ENCODE measurements around the gene ZSWIM6. TPM values are rescaled to one million over a fixed set of nuclear protein-coding genes. Genes with fewer than 3 reads are reported as not detected.

Gene ZSWIM6
- total RNA-seq, 1 donor from 2014 or later, result 40.1 TPM

DNA sequence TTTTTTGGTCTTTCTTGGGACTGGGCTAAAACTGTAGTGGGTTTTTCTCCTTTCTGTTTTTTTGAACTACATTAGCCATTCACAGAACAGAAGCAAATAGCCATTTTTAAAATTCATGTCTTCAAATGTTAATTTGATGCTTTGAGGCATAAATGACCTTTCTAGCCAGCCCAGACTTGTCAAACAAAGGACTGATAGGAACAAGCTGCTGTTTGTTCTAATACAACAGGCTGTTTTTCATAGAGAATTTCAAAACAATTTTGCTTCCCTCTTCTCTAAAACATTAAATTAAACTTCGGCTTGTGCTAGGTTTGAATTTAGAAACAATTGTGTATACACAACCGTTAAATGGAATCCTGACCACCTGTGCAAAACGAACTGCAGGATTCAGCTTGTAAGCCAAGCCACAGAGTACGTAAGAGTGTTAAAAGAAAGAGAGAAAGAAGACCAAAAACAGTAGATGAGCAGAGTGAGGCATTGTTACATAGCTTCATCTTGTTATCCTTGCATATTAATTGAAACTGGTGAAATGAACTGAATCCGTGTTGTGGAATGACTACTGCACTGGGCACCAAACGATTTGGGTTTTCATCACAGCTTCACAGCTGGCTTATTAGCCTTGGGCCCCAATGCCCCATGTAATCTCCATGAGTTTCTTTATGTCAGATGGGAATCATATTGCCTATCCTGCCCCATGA lies 100.0 kb downstream of the ZSWIM6 start:
- H3K4me2 ChIP-seq (ENCODE audit: low read length), result no peak overlapping the region
- peaks cover 91% of the 10 kb centered on the region for H3K79me2 ChIP-seq (ENCODE audit: insufficient read depth, low read length)
- Mint-ChIP-seq H3K27ac (ENCODE audit: unreplicated experiment) (no peak overlapping the region), H3K36me3 (ENCODE audit: low read depth, unreplicated experiment) (peaks cover 5% of the 10 kb centered on the region), H3K4me3 (ENCODE audit: unreplicated experiment) (no peak overlapping the region), H3K9me3 (ENCODE audit: unreplicated experiment) (no peaks in the 10 kb centered on the region), H3K27me3 (ENCODE audit: low read depth, unreplicated experiment) (no peaks in the 10 kb centered on the region), H3K4me1 (ENCODE audit: low read depth, unreplicated experiment) (peaks cover 16% of the 10 kb centered on the region)
- no peak overlapping the region for H2AFZ ChIP-seq (ENCODE audit: low read depth, low read length)
- H4K20me1 ChIP-seq (ENCODE audit: insufficient read depth, low read length), result peaks cover 83% of the 10 kb centered on the region
- H3K36me3 ChIP-seq (ENCODE audit: insufficient read depth, low read length), result no peaks in the 10 kb centered on the region
- DNase-seq (ENCODE audit: low read depth) (peak; percentile 45), FAIRE-seq (no peak)
- H3K4me1 ChIP-seq (ENCODE audit: insufficient read depth, low read length), result no peaks in the 10 kb centered on the region
- H3K27me3 ChIP-seq (ENCODE audit: insufficient read depth, low read length), result no peaks in the 10 kb centered on the region
- no peak overlapping the region for H3K4me3 ChIP-seq (ENCODE audit: insufficient read depth, low read depth, low read length)
- TF ChIP-seq, protein P1, sequence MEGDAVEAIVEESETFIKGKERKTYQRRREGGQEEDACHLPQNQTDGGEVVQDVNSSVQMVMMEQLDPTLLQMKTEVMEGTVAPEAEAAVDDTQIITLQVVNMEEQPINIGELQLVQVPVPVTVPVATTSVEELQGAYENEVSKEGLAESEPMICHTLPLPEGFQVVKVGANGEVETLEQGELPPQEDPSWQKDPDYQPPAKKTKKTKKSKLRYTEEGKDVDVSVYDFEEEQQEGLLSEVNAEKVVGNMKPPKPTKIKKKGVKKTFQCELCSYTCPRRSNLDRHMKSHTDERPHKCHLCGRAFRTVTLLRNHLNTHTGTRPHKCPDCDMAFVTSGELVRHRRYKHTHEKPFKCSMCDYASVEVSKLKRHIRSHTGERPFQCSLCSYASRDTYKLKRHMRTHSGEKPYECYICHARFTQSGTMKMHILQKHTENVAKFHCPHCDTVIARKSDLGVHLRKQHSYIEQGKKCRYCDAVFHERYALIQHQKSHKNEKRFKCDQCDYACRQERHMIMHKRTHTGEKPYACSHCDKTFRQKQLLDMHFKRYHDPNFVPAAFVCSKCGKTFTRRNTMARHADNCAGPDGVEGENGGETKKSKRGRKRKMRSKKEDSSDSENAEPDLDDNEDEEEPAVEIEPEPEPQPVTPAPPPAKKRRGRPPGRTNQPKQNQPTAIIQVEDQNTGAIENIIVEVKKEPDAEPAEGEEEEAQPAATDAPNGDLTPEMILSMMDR (IDR thresholded peaks at IDR 0.05; ENCODE audit: insufficient read depth, low read depth, low read length), result no peak
- no peak for TF ChIP-seq EZH2 (IDR thresholded peaks at IDR 0.05; ENCODE audit: insufficient read depth, low read length)
- no peak overlapping the region for H3K9ac ChIP-seq (ENCODE audit: low read length)
- no peak overlapping the region for H3K27ac ChIP-seq (ENCODE audit: low read depth, low read length)
- no peaks in the 10 kb centered on the region for H3K9me3 ChIP-seq (ENCODE audit: insufficient read depth, low read depth, low read length)

DNA sequence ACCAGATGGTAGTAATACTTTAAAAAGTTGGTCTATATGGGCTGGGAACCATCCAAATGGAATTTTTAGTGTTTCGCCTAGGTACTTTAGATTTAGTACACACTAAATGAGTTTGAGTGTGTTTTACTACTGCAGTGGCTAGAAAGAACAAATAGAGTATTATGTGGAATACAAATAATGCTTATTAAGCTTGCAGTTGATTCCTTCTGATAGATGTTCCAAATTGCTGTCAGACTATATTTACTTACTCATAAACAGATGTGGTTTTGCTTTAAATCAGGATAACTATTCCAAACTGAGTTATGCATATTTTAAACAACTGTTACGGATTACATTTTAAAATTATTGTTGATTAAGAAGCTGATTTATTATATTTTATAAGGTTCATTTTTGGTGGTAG lies 103.3 kb downstream of the ZSWIM6 start:
- Histone ChIP-seq H3K4me2 (ENCODE audit: low read length) (no peak overlapping the region), H3K36me3 (ENCODE audit: insufficient read depth, low read length) (no peaks in the 10 kb centered on the region), H3K79me2 (ENCODE audit: insufficient read depth, low read length) (peaks cover 91% of the 10 kb centered on the region), H3K27me3 (ENCODE audit: insufficient read depth, low read length) (no peaks in the 10 kb centered on the region), H3K9me3 (ENCODE audit: insufficient read depth, low read depth, low read length) (no peaks in the 10 kb centered on the region), H3K4me1 (ENCODE audit: insufficient read depth, low read length) (no peaks in the 10 kb centered on the region), H3K27ac (ENCODE audit: low read depth, low read length) (no peak overlapping the region), H2AFZ (ENCODE audit: low read depth, low read length) (no peak overlapping the region), H3K4me3 (ENCODE audit: insufficient read depth, low read depth, low read length) (no peak overlapping the region), H3K9ac (ENCODE audit: low read length) (no peak overlapping the region), H4K20me1 (ENCODE audit: insufficient read depth, low read length) (peaks cover 84% of the 10 kb centered on the region)
- DNase-seq (ENCODE audit: low read depth) (no peak), FAIRE-seq (no peak)
- Mint-ChIP-seq H3K27ac (ENCODE audit: unreplicated experiment) (no peak overlapping the region), H3K9me3 (ENCODE audit: unreplicated experiment) (no peaks in the 10 kb centered on the region), H3K36me3 (ENCODE audit: low read depth, unreplicated experiment) (peaks cover 2% of the 10 kb centered on the region), H3K27me3 (ENCODE audit: low read depth, unreplicated experiment) (no peaks in the 10 kb centered on the region), H3K4me3 (ENCODE audit: unreplicated experiment) (no peak overlapping the region), H3K4me1 (ENCODE audit: low read depth, unreplicated experiment) (peaks cover 27% of the 10 kb centered on the region)
- TF ChIP-seq, protein P1 (IDR thresholded peaks at IDR 0.05; ENCODE audit: insufficient read depth, low read depth, low read length), result no peak
- no peak for TF ChIP-seq EZH2 (IDR thresholded peaks at IDR 0.05; ENCODE audit: insufficient read depth, low read length)

DNA sequence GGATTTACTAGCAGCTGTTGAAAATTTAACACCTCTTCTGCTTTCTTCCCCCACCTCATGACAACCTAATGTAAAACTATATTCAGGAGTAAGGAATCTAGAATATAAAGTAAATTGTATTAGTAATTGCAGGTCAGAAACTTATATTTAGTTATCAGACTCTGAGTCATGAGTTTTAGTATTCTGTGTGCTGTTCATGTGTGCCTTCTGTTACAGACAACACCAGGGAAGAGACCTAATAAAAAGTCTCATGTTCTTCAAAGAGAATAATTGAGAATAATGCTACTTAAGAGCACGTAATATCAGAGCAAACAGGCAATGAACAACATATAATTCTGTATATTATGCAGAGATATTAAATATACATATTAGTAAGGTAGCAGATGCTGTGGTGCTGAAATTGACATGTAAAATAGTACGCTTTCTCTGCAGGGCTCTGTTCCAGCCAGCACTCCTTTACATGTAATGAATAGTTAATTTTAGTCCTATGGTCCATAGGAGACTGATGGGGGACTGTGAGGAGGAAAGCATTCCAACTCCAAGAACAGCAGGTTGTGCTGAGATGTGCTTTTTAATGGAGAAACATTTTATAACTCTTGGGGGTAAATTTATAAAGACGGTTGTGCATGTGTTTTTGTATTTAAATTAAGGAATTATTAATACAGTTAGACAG lies 106.4 kb downstream of the ZSWIM6 start:
- no peak overlapping the region for H2AFZ ChIP-seq (ENCODE audit: low read depth, low read length)
- H3K27ac ChIP-seq (ENCODE audit: low read depth, low read length), result no peak overlapping the region
- no peaks in the 10 kb centered on the region for H3K27me3 ChIP-seq (ENCODE audit: insufficient read depth, low read length)
- no peak overlapping the region for H3K4me2 ChIP-seq (ENCODE audit: low read length)
- no peak overlapping the region for H3K9ac ChIP-seq (ENCODE audit: low read length)
- Mint-ChIP-seq H3K9me3 (ENCODE audit: unreplicated experiment) (peaks cover 3% of the 10 kb centered on the region), H3K4me1 (ENCODE audit: low read depth, unreplicated experiment) (peaks cover 26% of the 10 kb centered on the region), H3K27me3 (ENCODE audit: low read depth, unreplicated experiment) (no peaks in the 10 kb centered on the region), H3K36me3 (ENCODE audit: low read depth, unreplicated experiment) (peaks cover 2% of the 10 kb centered on the region), H3K4me3 (ENCODE audit: unreplicated experiment) (no peak overlapping the region), H3K27ac (ENCODE audit: unreplicated experiment) (no peak overlapping the region)
- FAIRE-seq (no peak), DNase-seq (ENCODE audit: low read depth) (no peak)
- H3K4me1 ChIP-seq (ENCODE audit: insufficient read depth, low read length), result no peaks in the 10 kb centered on the region
- H4K20me1 ChIP-seq (ENCODE audit: insufficient read depth, low read length), result peaks cover 82% of the 10 kb centered on the region
- H3K79me2 ChIP-seq (ENCODE audit: insufficient read depth, low read length), result peaks cover 92% of the 10 kb centered on the region
- H3K36me3 ChIP-seq (ENCODE audit: insufficient read depth, low read length), result no peaks in the 10 kb centered on the region
- H3K4me3 ChIP-seq (ENCODE audit: insufficient read depth, low read depth, low read length), result no peak overlapping the region
- peaks cover 7% of the 10 kb centered on the region for H3K9me3 ChIP-seq (ENCODE audit: insufficient read depth, low read depth, low read length)
- TF ChIP-seq EZH2 (IDR thresholded peaks at IDR 0.05; ENCODE audit: insufficient read depth, low read length), result no peak
- TF ChIP-seq, protein P1 (IDR thresholded peaks at IDR 0.05; ENCODE audit: insufficient read depth, low read depth, low read length), result no peak
